IPS-20b (cell line): Measurements from ENCODE around the gene SNX2.

Experiments
- H3K27ac ChIP-seq: one replicate; pipeline ENCODE4 v1.5.1; 2013; ENCODE audit warnings: low read length
- H3K27me3 ChIP-seq: 2 replicates; pipeline ENCODE4 v1.6.1; 2013; ENCODE audit warnings: mild to moderate bottlenecking, low read length, inconsistent platforms; ENCODE audit not compliant: insufficient read depth
- H3K36me3 ChIP-seq: 2 replicates; pipeline ENCODE4 v1.6.1; 2013; ENCODE audit warnings: low read depth, mild to moderate bottlenecking, inconsistent platforms, low read length, moderate library complexity; ENCODE audit not compliant: insufficient read depth
- H3K4me1 ChIP-seq: 2 replicates; pipeline ENCODE4 v1.6.1; 2013; ENCODE audit warnings: mild to moderate bottlenecking, control low read depth, inconsistent platforms, low read length, moderate library complexity; ENCODE audit not compliant: insufficient read depth
- H3K4me3 ChIP-seq: 2 replicates; pipeline ENCODE4 v1.5.1; 2013; ENCODE audit warnings: mild to moderate bottlenecking, low read length, inconsistent platforms
- H3K9ac ChIP-seq: 2 replicates; pipeline ENCODE4 v1.6.1; 2013; ENCODE audit warnings: low read depth, mild to moderate bottlenecking, inconsistent platforms, low read length, moderate library complexity
- H3K9me3 ChIP-seq: 2 replicates; pipeline ENCODE4 v1.6.1; 2013; ENCODE audit warnings: mild to moderate bottlenecking, low read depth, low read length, inconsistent platforms; ENCODE audit not compliant: insufficient read depth

Gene SNX2

GRCh38 chr5:122871661-122872060 is 96.8 kb downstream of the SNX2 start:
- peaks cover 16% of the 10 kb centered on the region for H3K4me1 ChIP-seq
- no peak overlapping the region for H3K27ac ChIP-seq
- no peaks in the 10 kb centered on the region for H3K27me3 ChIP-seq
- no peak overlapping the region for H3K9ac ChIP-seq
- no peaks in the 10 kb centered on the region for H3K36me3 ChIP-seq
- no peak overlapping the region for H3K4me3 ChIP-seq
- no peaks in the 10 kb centered on the region for H3K9me3 ChIP-seq

- Histone ChIP-seq H3K27me3 (no peaks in the 10 kb centered on the region), H3K9me3 (no peaks in the 10 kb centered on the region), H3K9ac (no peak overlapping the region), H3K4me1 (peaks cover 13% of the 10 kb centered on the region), H3K36me3 (no peaks in the 10 kb centered on the region), H3K4me3 (no peak overlapping the region), H3K27ac (no peak overlapping the region)
Measured at GRCh38 chr5:122874179-122874875, 99.4 kb downstream of the SNX2 start.

GRCh38 chr5:122877518-122877917 is 102.6 kb downstream of the SNX2 start:
- no peak overlapping the region for H3K9ac ChIP-seq
- H3K27ac ChIP-seq, result no peak overlapping the region
- no peaks in the 10 kb centered on the region for H3K9me3 ChIP-seq
- no peaks in the 10 kb centered on the region for H3K36me3 ChIP-seq
- no peaks in the 10 kb centered on the region for H3K4me1 ChIP-seq
- H3K4me3 ChIP-seq, result no peak overlapping the region
- H3K27me3 ChIP-seq, result no peaks in the 10 kb centered on the region

GRCh38 chr5:122879076-122879475 is 104.2 kb downstream of the SNX2 start:
- no peaks in the 10 kb centered on the region for H3K9me3 ChIP-seq
- no peaks in the 10 kb centered on the region for H3K36me3 ChIP-seq
- H3K4me1 ChIP-seq, result no peaks in the 10 kb centered on the region
- no peak overlapping the region for H3K27ac ChIP-seq
- H3K27me3 ChIP-seq, result no peaks in the 10 kb centered on the region
- H3K4me3 ChIP-seq, result no peak overlapping the region
- no peak overlapping the region for H3K9ac ChIP-seq
